ENCODE measurements around the gene ASIC4. TPM values are rescaled to one million over a fixed set of nuclear protein-coding genes. Genes with fewer than 3 reads are reported as not detected.
A peak's percentile ranks its signal among the peaks of the same experiment; 100 is the strongest.

Gene ASIC4
- total and polyA plus RNA-seq, 2 of the 13 experiments (the other 11 are each of a cell fraction or from before 2014, with no cell fraction given): 0.03 TPM; not detected in 1

- TF ChIP-seq KMT2A (CRISPR knock-in tag; IDR thresholded peaks at IDR 0.05) (peak; percentile 87), ZNF557 (CRISPR knock-in tag; IDR thresholded peaks at IDR 0.05) (no peak), ZHX1 (CRISPR knock-in tag; IDR thresholded peaks at IDR 0.05; ENCODE audit: low read depth) (peak; percentile 81), ZBTB39 (CRISPR knock-in tag; IDR thresholded peaks at IDR 0.05) (no peak), ARHGAP35 (CRISPR knock-in tag; IDR thresholded peaks at IDR 0.05; ENCODE audit: borderline replicate concordance) (peak; percentile 56), ZNF788 (CRISPR knock-in tag; IDR thresholded peaks at IDR 0.05; ENCODE audit: borderline replicate concordance) (peak; percentile 92; the same call in 1 of the 2 replicates), ZNF12 (CRISPR knock-in tag; IDR thresholded peaks at IDR 0.05) (peak; percentile 63), BATF2 (CRISPR knock-in tag; IDR thresholded peaks at IDR 0.05) (peak; percentile 61; the same call in 1 of the 2 replicates), NR1H2 (CRISPR knock-in tag; IDR thresholded peaks at IDR 0.05; ENCODE audit: borderline replicate concordance, low read depth) (no peak), ZNF672 (CRISPR knock-in tag; IDR thresholded peaks at IDR 0.05) (no peak), ZNF691 (CRISPR knock-in tag; IDR thresholded peaks at IDR 0.05; ENCODE audit: borderline replicate concordance, low read depth) (peak; percentile 96; the same call in 1 of the 2 replicates), TERF1 (CRISPR knock-in tag; IDR thresholded peaks at IDR 0.05) (no peak), TFE3 (CRISPR knock-in tag; IDR thresholded peaks at IDR 0.05) (0 out of 2 replicates have a peak, but pooled peaks have one; percentile 12), CEBPB (IDR thresholded peaks at IDR 0.05; ENCODE audit: borderline replicate concordance, low read depth, low read length) (no peak), ELK4 (CRISPR knock-in tag; IDR thresholded peaks at IDR 0.05; ENCODE audit: borderline replicate concordance) (no peak), ZNF605 (CRISPR knock-in tag; IDR thresholded peaks at IDR 0.05) (no peak), ADNP (CRISPR knock-in tag; IDR thresholded peaks at IDR 0.05) (0 out of 2 replicates have a peak, but pooled peaks have one; percentile 28)
Observed at GRCh38 chr2:219541611-219542180, 27.4 kb downstream of the ASIC4 start (continued).

Measured in HepG2 (cell line).